ENCODE data around the gene ZNF423. TPM values are rescaled to one million over a fixed set of nuclear protein-coding genes. Genes with fewer than 3 reads are reported as not detected.

ZNF423 gene
- total RNA-seq, 3 donors from 2014 or later (not counting 1 experiment from before 2014, with no cell fraction given), result not detected

DNA sequence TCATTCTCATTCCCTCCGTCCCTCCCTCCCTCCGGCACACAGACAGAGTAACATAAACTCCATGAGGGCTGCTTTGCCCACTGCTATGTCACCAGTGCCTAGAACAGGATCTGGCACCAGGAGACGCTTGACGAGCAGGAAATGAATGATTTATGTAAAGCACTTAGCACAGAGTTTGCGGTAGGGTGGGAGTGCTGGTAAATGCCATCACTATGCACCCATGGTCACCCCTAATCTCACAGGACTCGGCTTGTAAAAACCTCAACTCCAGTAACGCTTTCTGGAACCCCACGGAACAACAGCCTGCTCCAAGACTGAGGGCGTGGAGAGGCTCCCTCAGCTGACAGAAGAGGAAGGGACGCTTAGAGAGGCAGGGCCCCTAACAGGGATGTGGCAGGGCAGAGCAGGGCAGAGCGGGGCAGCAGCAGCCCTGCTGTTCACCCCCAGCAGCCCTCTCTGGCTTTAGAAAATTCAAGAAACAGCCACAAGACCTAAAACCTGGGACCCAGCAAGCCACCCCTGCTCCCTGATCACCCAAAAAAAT lies 325.4 kb downstream of the ZNF423 start:
- H3K4me1 Mint-ChIP-seq, result peaks cover 10 to 14% of the 10 kb centered on the region in 2 donors
- H3K27ac Mint-ChIP-seq, result no peak overlapping the region
- Histone ChIP-seq H3K4me3 (ENCODE audit: low read length) (no peak overlapping the region), H3K9me3 (ENCODE audit: control insufficient read depth, insufficient read depth, low read length) (no peaks in the 10 kb centered on the region), H3K27ac (ENCODE audit: low read length) (no peak overlapping the region), H3K36me3 (ENCODE audit: control insufficient read depth, insufficient read depth, low read length) (no peaks in the 10 kb centered on the region), H3K4me1 (ENCODE audit: control insufficient read depth, insufficient read depth, low read length) (peaks cover 6% of the 10 kb centered on the region), H3K27me3 (ENCODE audit: control insufficient read depth, insufficient read depth, low read length) (no peaks in the 10 kb centered on the region)
- intact Hi-C loops (cut with micrococcal nuclease), result no loop called here
- H3K36me3 Mint-ChIP-seq, result no peaks in the 10 kb centered on the region
- ATAC-seq, result no peak
- DNase-seq, result no peak
- no peaks in the 10 kb centered on the region for H3K9me3 Mint-ChIP-seq
- TF ChIP-seq, protein P1, sequence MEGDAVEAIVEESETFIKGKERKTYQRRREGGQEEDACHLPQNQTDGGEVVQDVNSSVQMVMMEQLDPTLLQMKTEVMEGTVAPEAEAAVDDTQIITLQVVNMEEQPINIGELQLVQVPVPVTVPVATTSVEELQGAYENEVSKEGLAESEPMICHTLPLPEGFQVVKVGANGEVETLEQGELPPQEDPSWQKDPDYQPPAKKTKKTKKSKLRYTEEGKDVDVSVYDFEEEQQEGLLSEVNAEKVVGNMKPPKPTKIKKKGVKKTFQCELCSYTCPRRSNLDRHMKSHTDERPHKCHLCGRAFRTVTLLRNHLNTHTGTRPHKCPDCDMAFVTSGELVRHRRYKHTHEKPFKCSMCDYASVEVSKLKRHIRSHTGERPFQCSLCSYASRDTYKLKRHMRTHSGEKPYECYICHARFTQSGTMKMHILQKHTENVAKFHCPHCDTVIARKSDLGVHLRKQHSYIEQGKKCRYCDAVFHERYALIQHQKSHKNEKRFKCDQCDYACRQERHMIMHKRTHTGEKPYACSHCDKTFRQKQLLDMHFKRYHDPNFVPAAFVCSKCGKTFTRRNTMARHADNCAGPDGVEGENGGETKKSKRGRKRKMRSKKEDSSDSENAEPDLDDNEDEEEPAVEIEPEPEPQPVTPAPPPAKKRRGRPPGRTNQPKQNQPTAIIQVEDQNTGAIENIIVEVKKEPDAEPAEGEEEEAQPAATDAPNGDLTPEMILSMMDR (IDR thresholded peaks at IDR 0.05), result no peak
- peaks cover 0 to 13% of the 10 kb centered on the region in 2 donors for H3K27me3 Mint-ChIP-seq (ENCODE audit: low read depth in 2 of 2)
- 31% methylated on average over 10 of the region's 11 CpGs for WGBS (ENCODE audit: insufficient coverage)
- H3K4me3 Mint-ChIP-seq, result no peak overlapping the region

DNA sequence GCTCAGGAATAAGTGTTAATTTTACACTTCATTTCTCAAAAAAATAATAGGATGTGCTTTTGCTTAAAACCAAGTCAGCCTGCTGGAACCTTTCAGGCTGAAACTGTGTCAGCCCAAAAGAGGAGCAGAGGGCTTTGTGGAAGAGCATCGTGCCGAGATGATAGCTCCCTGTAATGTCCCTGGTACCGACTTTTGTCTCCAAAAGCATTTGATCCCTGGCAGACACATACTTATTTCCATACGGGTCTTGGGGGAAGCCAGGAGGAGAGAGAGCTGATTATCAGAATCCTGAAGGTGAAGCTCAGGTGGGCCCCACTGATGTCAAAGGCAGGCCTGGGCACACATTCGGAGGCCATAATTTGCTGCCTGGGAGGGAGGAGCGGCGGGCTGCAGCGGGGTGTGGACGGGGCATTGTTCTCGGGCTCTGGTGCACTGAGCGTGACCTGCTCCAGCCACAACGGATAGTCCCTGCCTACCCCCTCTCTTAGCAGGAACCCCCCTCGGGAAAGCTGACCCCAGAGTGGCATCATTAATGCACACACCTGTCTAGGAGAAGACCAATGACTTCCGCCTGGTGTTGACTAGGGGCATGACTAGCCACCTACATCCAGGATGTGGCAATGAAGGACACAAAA lies 326.4 kb downstream of the ZNF423 start:
- TF ChIP-seq, protein P1 (IDR thresholded peaks at IDR 0.05), result no peak
- 86% methylated on average over 14 of the region's 14 CpGs for WGBS (ENCODE audit: insufficient coverage)
- Histone ChIP-seq H3K36me3 (ENCODE audit: control insufficient read depth, insufficient read depth, low read length) (no peaks in the 10 kb centered on the region), H3K27ac (ENCODE audit: low read length) (no peak overlapping the region), H3K9me3 (ENCODE audit: control insufficient read depth, insufficient read depth, low read length) (no peaks in the 10 kb centered on the region), H3K4me3 (ENCODE audit: low read length) (no peak overlapping the region), H3K27me3 (ENCODE audit: control insufficient read depth, insufficient read depth, low read length) (no peaks in the 10 kb centered on the region), H3K4me1 (ENCODE audit: control insufficient read depth, insufficient read depth, low read length) (peaks cover 6% of the 10 kb centered on the region)
- Mint-ChIP-seq H3K36me3 (no peaks in the 10 kb centered on the region), H3K4me3 (peak overlapping the region; percentile 58), H3K9me3 (no peaks in the 10 kb centered on the region), H3K27ac (no peak overlapping the region), H3K4me1 (peaks cover 10 to 14% of the 10 kb centered on the region in 2 donors), H3K27me3 (ENCODE audit: low read depth in 2 of 2) (peaks cover 0 to 13% of the 10 kb centered on the region in 2 donors)
- ATAC-seq (no peak), DNase-seq (no peak)
- intact Hi-C loops (cut with micrococcal nuclease), result no loop called here

DNA sequence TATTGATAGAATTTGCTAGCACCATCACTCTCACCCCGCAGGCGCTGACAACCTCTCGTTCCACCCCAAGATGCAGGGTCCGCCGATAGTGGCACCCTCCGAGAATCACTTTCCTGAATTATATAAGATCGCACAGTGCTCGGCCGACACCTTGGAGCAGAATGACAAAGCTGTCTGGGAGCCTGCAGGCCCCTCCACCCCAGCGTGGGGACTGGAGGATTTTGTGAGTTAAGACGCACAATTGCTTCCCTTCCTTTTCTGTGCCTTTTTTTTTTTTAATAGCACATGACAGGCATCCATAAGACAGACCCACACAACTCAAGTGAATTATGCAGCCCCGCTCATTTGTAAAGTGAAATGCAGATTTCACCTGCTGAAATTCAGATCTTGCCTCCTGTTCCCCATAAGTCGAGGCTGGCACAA lies 327.0 kb downstream of the ZNF423 start:
- intact Hi-C loops (cut with micrococcal nuclease), result no loop called here
- H3K27me3 ChIP-seq (ENCODE audit: control insufficient read depth, insufficient read depth, low read length), result no peaks in the 10 kb centered on the region
- DNase-seq (no peak), ATAC-seq (no peak)
- Mint-ChIP-seq H3K27me3 (ENCODE audit: low read depth in 2 of 2) (peaks cover 0 to 13% of the 10 kb centered on the region in 2 donors), H3K4me3 (peak overlapping the region; percentile 87), H3K36me3 (no peaks in the 10 kb centered on the region), H3K4me1 (peaks cover 10 to 14% of the 10 kb centered on the region in 2 donors), H3K27ac (peak overlapping the region in 1 of 2 donors; percentile 60), H3K9me3 (no peaks in the 10 kb centered on the region)
- H3K4me3 ChIP-seq (ENCODE audit: low read length), result no peak overlapping the region
- no peaks in the 10 kb centered on the region for H3K36me3 ChIP-seq (ENCODE audit: control insufficient read depth, insufficient read depth, low read length)
- TF ChIP-seq, protein P1 (IDR thresholded peaks at IDR 0.05), result no peak
- peaks cover 6% of the 10 kb centered on the region for H3K4me1 ChIP-seq (ENCODE audit: control insufficient read depth, insufficient read depth, low read length)
- no peaks in the 10 kb centered on the region for H3K9me3 ChIP-seq (ENCODE audit: control insufficient read depth, insufficient read depth, low read length)
- WGBS (ENCODE audit: insufficient coverage), result 48% methylated on average over 12 of the region's 13 CpGs
- H3K27ac ChIP-seq (ENCODE audit: low read length), result no peak overlapping the region
